ENCODE measurements around the gene IFNGR2. TPM values are rescaled to one million over a fixed set of nuclear protein-coding genes. Genes with fewer than 3 reads are reported as not detected.
"Not testable (repeated sequence)": the region's sequence is repeated elsewhere in the genome, so short reads cannot be mapped to it uniquely, and the experiment has no call there.

The IFNGR2 gene
- total RNA-seq, 1 donor from 2014 or later: 34.6 TPM

DNA sequence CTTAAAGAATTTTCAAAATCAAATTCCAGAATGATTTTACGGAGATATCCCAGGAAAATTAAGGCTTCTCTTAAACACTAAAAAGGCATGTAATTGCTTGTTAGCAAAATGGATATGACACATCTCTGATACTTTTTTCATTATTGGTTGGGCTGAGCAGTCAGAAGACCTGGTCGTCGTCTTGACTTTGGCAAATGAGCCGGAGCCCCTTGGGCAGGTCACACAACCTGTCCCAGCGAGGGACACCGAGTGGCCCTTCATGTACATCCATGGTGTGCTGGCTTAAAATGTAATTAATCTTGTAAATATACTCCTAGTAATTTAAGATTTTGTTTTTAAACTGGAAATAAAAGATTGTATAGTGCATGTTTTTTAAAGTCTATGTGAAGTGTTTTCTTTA is 33.9 kb downstream of the IFNGR2 start:
- peak overlapping the region; percentile 31 for H3K27ac ChIP-seq (replicated peaks)
- H3K4me1 ChIP-seq: peaks cover 25% of the 10 kb centered on the region

DNA sequence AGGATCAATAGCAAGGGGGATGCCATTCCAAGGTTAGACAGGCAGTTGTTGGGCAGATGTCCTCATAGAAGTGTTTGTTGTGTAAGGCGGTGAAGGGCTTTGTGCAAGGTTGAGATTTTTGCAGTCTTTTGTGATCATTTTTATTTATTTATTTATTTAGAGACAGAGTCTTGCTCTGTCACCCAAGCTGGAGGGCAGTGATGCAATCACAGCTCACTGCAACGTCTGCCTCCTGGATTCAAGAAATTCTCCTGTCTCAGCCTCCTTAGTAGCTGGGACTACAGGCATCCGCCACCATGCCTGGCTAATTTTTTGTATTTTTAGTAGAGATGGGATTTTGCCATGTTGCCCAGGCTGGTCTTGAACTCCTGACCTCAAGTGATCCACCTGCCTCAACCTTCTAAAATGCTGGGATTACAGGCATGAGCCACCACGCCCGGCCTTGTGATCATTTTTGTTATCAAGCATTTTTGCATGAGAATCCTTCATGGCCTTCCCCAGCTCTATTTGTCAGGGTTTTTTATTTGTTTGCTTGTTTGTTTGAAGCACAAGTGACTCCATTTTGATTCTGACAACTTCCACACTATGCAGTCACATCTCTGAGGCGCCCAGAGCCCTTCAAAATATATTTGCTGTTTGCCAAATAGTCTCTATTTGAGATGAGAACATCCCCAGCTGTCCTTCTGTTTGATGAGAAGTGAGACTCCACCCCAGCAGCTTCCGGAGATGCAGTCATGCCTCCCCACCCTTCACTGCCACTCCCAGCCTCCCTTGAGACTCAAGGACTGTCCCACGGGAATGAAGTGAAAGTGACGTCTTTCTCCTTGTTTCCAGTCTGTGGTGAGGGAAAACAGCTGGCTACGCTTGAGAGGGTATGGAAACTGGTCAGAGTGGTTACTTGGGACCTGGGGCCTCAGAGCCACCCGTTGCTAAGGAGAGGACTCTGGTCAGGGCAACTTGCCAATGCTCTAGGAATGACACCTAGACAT is 38.6 kb downstream of the IFNGR2 start:
- Histone ChIP-seq H3K4me1 (peaks cover 36% of the 10 kb centered on the region), H3K36me3 (peaks cover 34% of the 10 kb centered on the region), H3K27me3 (ENCODE audit: low read depth) (no peaks in the 10 kb centered on the region), H3K4me3 (no peak overlapping the region), H3K9me3 (replicated peaks) (no peaks in the 10 kb centered on the region), H3K27ac (replicated peaks) (peak overlapping the region; percentile 70)
- intact Hi-C loops (cut with micrococcal nuclease): loop anchor here (10.0 kb wide), 2 partner anchors 67 to 607 kb away; no protein-coding TSS in a partner anchor
- DNase-seq: peak; percentile 47
- TF ChIP-seq, protein P1, sequence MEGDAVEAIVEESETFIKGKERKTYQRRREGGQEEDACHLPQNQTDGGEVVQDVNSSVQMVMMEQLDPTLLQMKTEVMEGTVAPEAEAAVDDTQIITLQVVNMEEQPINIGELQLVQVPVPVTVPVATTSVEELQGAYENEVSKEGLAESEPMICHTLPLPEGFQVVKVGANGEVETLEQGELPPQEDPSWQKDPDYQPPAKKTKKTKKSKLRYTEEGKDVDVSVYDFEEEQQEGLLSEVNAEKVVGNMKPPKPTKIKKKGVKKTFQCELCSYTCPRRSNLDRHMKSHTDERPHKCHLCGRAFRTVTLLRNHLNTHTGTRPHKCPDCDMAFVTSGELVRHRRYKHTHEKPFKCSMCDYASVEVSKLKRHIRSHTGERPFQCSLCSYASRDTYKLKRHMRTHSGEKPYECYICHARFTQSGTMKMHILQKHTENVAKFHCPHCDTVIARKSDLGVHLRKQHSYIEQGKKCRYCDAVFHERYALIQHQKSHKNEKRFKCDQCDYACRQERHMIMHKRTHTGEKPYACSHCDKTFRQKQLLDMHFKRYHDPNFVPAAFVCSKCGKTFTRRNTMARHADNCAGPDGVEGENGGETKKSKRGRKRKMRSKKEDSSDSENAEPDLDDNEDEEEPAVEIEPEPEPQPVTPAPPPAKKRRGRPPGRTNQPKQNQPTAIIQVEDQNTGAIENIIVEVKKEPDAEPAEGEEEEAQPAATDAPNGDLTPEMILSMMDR (IDR thresholded peaks at IDR 0.05; ENCODE audit: borderline replicate concordance): no peak

More for the DNA sequence above, 33.9 kb downstream of the IFNGR2 start:
- peaks cover 75% of the 10 kb centered on the region for H3K36me3 ChIP-seq
- intact Hi-C loops (cut with micrococcal nuclease): no loop called here
- H3K9me3 ChIP-seq (replicated peaks): no peaks in the 10 kb centered on the region
- no peak for DNase-seq
- H3K27me3 ChIP-seq (ENCODE audit: low read depth): no peaks in the 10 kb centered on the region
- H3K4me3 ChIP-seq: no peak overlapping the region
- TF ChIP-seq, protein P1 (IDR thresholded peaks at IDR 0.05; ENCODE audit: borderline replicate concordance): no peak

DNA sequence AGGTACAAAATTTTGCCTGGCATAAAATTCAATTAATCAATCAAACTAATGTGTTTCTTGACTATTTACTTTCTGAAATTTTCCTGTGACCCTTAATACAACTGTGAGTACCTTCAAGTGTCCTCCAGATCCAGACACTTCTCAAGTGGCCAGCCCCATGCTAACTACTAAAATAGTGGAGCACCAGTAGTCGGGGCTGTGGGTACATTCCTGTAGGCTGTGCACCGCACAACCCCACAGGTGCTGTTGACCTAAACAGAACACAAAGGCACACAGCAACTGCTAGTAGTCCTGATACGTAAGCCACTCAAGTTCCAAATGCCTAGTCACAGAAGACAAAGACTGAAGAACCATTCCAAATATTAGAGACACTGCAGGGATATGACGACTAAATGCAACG is 40.0 kb downstream of the IFNGR2 start:
- H3K4me3 ChIP-seq: no peak overlapping the region
- peak overlapping the region; percentile 70 for H3K27ac ChIP-seq (replicated peaks)
- H3K4me1 ChIP-seq: peaks cover 36% of the 10 kb centered on the region
- TF ChIP-seq, protein P1 (IDR thresholded peaks at IDR 0.05; ENCODE audit: borderline replicate concordance): no peak
- intact Hi-C loops (cut with micrococcal nuclease): loop anchor here (10.0 kb wide), 2 partner anchors 68 to 608 kb away; no protein-coding TSS in a partner anchor
- H3K36me3 ChIP-seq: peaks cover 26% of the 10 kb centered on the region
- no peak for DNase-seq
- H3K9me3 ChIP-seq (replicated peaks): no peaks in the 10 kb centered on the region
- no peaks in the 10 kb centered on the region for H3K27me3 ChIP-seq (ENCODE audit: low read depth)

DNA sequence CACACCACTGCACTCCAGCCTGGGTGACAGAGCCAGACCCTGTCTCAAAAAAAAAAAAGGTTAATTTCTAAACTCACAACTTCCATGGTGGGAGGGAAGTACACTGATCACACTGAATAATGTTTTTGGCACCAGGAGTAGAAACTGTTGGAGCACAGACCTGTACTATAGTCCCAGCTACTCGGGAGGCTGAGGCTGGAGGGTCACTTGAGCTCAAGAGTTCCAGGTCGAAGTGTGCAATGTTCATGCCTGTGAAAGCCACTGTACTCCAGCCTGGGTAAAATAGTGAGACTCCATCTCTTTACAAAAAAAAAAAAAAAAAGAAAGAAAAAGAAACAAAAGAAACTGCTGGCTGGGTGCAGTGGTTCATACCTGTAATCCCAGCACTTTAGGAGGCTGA is 41.3 kb downstream of the IFNGR2 start:
- peaks cover 19% of the 10 kb centered on the region for H3K36me3 ChIP-seq
- no peak for DNase-seq
- H3K9me3 ChIP-seq (replicated peaks): no peaks in the 10 kb centered on the region
- H3K27ac ChIP-seq (replicated peaks): peak overlapping the region; percentile 70
- H3K4me3 ChIP-seq: no peak overlapping the region
- intact Hi-C loops (cut with micrococcal nuclease): loop anchor here (10.0 kb wide), 2 partner anchors 70 to 610 kb away; no protein-coding TSS in a partner anchor
- TF ChIP-seq, protein P1 (IDR thresholded peaks at IDR 0.05; ENCODE audit: borderline replicate concordance): no peak
- H3K4me1 ChIP-seq: peaks cover 36% of the 10 kb centered on the region
- no peaks in the 10 kb centered on the region for H3K27me3 ChIP-seq (ENCODE audit: low read depth)

DNA sequence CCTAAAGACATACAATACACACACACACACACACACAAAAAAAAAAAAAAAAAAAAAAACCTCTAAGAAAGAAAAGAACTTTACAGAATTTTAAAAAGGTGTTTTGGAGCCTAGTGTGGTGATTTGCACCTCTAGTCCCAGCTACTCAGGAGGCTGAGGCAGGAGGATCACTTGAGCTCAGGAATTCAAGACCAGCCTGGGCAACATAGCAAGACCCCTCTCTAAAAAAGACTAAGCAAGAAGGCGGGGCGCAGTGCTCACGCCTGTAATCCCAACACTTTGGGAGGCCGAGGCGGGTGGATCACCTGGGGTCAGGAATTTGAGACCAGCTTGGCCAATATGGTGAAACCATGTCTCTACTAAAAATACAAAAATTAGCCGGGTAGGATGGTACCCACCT is 43.4 kb downstream of the IFNGR2 start:
- intact Hi-C loops (cut with micrococcal nuclease): loop anchor here (5.0 to 10.0 kb wide), 3 partner anchors 72 to 612 kb away; no protein-coding TSS in a partner anchor
- H3K9me3 ChIP-seq (replicated peaks); DNase-seq; H3K27me3 ChIP-seq (ENCODE audit: low read depth); H3K27ac ChIP-seq (replicated peaks); H3K4me3 ChIP-seq: not testable (repeated sequence)
- Histone ChIP-seq H3K4me1 (peaks cover 33% of the 10 kb centered on the region), H3K36me3 (peaks cover 18% of the 10 kb centered on the region)

Measured in left ventricle myocardium inferior (tissue), 1 donor.